WERI-Rb-1 (cell line): ENCODE results near the gene TKFC.

Experiments used
- DNase-seq: peaks from one replicate; pipeline ENCODE4 v3.0.0-alpha.2; 2020
- H3K27ac ChIP-seq: fragments of 250-450 bp; sonication (Bioruptor Pico); 2 replicates; pipeline ENCODE4 v1.5.1; 2020; ENCODE audit warnings: mild to moderate bottlenecking, moderate library complexity
- H3K27me3 ChIP-seq: fragments of 250-450 bp; sonication (Bioruptor Pico); 2 replicates; pipeline ENCODE4 v1.5.1; 2021; ENCODE audit warnings: mild to moderate bottlenecking, low read depth, moderate library complexity; ENCODE audit not compliant: insufficient read depth, severe bottlenecking
- H3K36me3 ChIP-seq: fragments of 250-450 bp; sonication (Bioruptor Pico); 2 replicates; pipeline ENCODE4 v1.5.1; 2020; ENCODE audit warnings: mild to moderate bottlenecking, moderate library complexity
- H3K4me3 ChIP-seq: 2 replicates; pipeline ENCODE4 v1.5.1; 2011; ENCODE audit warnings: low read depth, mild to moderate bottlenecking, control low read depth, low read length
- H3K9me3 ChIP-seq: fragments of 250-450 bp; sonication (Bioruptor Pico); 2 replicates; pipeline ENCODE4 v1.5.1; 2021; ENCODE audit warnings: mild to moderate bottlenecking, moderate library complexity; ENCODE audit not compliant: severe bottlenecking
- TF ChIP-seq, protein P1 (sequence below): IDR thresholded peaks from 2 replicates; pipeline ENCODE4 v1.5.1; 2011; ENCODE audit warnings: low read depth, mild to moderate bottlenecking, control low read depth, inconsistent platforms, low read length

Gene TKFC

DNA sequence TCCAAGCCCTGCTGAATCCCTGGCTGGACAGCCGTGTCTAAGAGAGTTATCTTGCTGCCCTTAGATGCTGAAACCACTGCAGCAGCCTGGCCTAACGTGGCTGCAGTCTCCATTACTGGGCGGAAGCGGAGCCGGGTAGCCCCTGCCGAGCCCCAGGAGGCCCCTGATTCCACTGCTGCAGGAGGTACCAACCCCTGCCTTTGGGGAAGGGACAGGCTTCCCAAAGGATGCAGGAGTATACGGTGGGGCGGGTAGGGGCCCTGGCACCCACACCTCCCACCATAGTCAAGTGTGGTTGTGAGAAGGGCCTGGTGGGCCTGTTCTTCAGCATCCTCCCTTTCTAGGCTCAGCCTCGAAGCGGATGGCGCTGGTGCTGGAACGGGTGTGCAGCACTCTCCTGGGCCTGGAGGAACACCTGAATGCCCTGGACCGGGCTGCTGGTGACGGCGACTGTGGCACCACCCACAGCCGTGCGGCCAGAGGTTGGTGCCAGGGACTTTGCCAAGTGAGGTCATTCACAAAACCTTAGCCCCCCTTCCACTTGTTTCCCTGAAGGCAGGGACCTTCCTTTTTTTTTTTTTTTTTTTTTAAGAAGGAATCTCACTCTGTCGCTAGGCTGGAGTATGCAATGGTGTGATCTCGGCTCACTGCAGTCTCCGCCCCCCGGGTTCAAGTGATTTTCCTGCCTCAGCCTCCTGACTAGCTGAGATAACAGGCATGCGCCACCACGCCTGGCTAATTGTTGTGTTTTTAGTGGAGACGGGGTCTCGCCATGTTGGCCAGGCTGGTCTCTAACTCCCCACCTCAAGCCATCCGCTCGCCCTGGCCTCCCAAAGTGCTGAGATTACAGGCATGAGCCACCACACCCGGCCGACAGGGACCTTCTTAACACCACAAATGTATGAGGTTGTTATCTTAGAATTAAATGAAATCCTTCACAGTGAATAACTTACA lies 11.0 kb downstream of the TKFC start:
- Histone ChIP-seq H3K27ac (no peak overlapping the region; the same call in 1 of the 2 replicates), H3K36me3 (no peaks in the 10 kb centered on the region), H3K27me3 (no peaks in the 10 kb centered on the region), H3K4me3 (no peak overlapping the region), H3K9me3 (no peaks in the 10 kb centered on the region)
- TF ChIP-seq, protein P1, sequence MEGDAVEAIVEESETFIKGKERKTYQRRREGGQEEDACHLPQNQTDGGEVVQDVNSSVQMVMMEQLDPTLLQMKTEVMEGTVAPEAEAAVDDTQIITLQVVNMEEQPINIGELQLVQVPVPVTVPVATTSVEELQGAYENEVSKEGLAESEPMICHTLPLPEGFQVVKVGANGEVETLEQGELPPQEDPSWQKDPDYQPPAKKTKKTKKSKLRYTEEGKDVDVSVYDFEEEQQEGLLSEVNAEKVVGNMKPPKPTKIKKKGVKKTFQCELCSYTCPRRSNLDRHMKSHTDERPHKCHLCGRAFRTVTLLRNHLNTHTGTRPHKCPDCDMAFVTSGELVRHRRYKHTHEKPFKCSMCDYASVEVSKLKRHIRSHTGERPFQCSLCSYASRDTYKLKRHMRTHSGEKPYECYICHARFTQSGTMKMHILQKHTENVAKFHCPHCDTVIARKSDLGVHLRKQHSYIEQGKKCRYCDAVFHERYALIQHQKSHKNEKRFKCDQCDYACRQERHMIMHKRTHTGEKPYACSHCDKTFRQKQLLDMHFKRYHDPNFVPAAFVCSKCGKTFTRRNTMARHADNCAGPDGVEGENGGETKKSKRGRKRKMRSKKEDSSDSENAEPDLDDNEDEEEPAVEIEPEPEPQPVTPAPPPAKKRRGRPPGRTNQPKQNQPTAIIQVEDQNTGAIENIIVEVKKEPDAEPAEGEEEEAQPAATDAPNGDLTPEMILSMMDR, result no peak
- DNase-seq, result no peak

- peak overlapping the region; percentile 59 for H3K27ac ChIP-seq
- H3K4me3 ChIP-seq, result no peak overlapping the region
Observed at GRCh38 chr11:61345170-61345610, 12.2 kb downstream of the TKFC start.

DNA sequence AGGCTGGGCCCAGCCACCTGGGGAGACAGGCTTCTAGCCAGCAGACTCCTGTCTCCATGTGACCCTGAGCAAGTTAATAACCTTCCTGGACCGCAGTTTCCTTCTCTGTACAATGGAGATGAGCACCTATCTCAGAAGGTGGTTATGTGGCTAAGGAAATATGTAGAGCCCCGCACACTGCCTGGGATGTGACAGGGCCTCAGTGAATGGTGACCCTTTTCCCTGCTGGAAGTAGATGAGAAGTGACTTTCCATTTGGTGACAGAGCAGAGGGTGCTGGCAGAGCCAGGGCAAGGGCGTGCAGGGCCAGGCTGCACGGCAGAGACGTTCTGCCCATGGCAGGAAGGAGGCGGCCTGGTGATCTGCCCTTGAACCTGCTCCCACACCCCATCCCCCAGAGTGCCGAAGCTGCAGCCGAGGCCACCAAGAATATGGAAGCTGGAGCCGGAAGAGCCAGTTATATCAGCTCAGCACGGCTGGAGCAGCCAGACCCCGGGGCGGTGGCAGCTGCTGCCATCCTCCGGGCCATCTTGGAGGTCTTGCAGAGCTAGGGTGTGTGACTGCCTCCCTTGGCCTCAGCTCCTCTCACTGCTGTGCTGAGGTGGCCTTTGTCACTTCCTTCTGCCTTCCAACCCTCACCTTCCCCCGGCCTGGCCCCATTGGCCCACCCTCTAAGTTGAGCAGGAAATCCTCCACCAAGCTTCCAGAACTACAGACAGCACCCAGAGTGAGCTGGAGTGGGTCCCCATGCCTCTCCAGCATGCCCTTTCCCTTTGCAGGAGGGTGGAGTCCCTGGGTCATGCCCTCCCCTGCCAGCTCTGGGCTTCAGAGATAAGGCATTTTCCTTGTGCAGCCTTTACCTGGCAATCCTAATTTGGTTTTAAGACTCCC lies 13.2 kb downstream of the TKFC start:
- TF ChIP-seq, protein P1, result no peak
- Histone ChIP-seq H3K9me3 (no peaks in the 10 kb centered on the region), H3K4me3 (no peak overlapping the region), H3K36me3 (no peaks in the 10 kb centered on the region), H3K27me3 (no peaks in the 10 kb centered on the region), H3K27ac (no peak overlapping the region)
- no peak for DNase-seq

More at GRCh38 chr11:61345170-61345610, 12.2 kb downstream of the TKFC start:
- H3K27me3 ChIP-seq, result no peaks in the 10 kb centered on the region
- no peaks in the 10 kb centered on the region for H3K9me3 ChIP-seq
- TF ChIP-seq, protein P1, result no peak
- DNase-seq, result peak; percentile 55
- no peaks in the 10 kb centered on the region for H3K36me3 ChIP-seq

GRCh38 chr11:61347916-61348461 lies 15.0 kb downstream of the TKFC start:
- H3K9me3 ChIP-seq, result no peaks in the 10 kb centered on the region
- DNase-seq, result no peak
- H3K36me3 ChIP-seq, result no peaks in the 10 kb centered on the region
- no peak overlapping the region for H3K27ac ChIP-seq
- TF ChIP-seq, protein P1, result no peak
- no peaks in the 10 kb centered on the region for H3K27me3 ChIP-seq
- no peak overlapping the region for H3K4me3 ChIP-seq

DNA sequence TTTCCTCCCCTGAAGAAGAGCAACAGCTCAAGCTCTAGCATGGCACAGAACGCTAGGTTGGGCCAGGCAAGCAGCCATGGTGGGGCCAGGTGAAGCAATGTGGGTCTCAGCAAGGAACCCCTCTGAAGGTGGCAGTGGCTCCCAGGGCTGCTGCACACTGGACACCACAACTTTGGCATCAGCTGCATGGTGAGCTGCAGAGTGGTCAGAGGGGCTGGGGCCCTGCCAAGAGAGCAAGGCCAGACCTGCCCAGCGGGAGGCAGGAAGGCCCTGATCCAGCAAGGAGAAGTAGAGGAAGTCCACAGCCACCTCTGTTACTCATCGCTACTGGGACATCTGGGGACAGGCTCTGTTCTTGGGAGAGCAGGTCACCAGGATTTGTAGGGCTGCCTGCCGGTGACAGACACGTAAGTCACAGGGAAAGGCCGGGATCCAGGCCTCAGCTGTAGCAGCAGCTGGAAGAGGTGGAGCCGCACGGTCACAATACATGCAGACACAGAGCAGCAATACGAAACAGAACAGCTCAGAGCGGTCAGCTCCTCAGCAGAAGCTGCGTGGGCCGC lies 16.2 kb downstream of the TKFC start:
- DNase-seq, result no peak
- Histone ChIP-seq H3K9me3 (no peaks in the 10 kb centered on the region), H3K27me3 (no peaks in the 10 kb centered on the region), H3K27ac (no peak overlapping the region), H3K4me3 (no peak overlapping the region), H3K36me3 (no peaks in the 10 kb centered on the region)
- TF ChIP-seq, protein P1, result no peak
